Activated CD8-positive, alpha-beta memory T cell treated with anti-CD3 and anti-CD28 coated beads, Interleukin-2, amount 50 U/mL, for 24 hours (primary cell): ENCODE data around the gene INO80D.
"Not testable (repeated sequence)": the region's sequence is repeated elsewhere in the genome, so short reads cannot be mapped to it uniquely, and the experiment has no call there.

Source experiments
- DNase-seq: peaks from one replicate; pipeline ENCODE4 v3.0.0-alpha.2; 2020; ENCODE audit errors: extremely low read depth

INO80D gene

GRCh38 chr2:205978728-205979127 is 107.2 kb downstream of the INO80D start:
- not testable (repeated sequence) for DNase-seq

- not testable (repeated sequence) for DNase-seq
Observed at GRCh38 chr2:205977699-205978098, 108.3 kb downstream of the INO80D start.

- not testable (repeated sequence) for DNase-seq
Observed at GRCh38 chr2:205976934-205977659, 108.9 kb downstream of the INO80D start.

GRCh38 chr2:205976120-205976814 is 109.7 kb downstream of the INO80D start:
- no peak for DNase-seq

GRCh38 chr2:205975082-205975949 is 110.7 kb downstream of the INO80D start:
- DNase-seq, result no peak

GRCh38 chr2:205972113-205972512 is 113.9 kb downstream of the INO80D start:
- DNase-seq, result no peak

GRCh38 chr2:205970348-205970747 is 115.6 kb downstream of the INO80D start:
- DNase-seq, result no peak

- DNase-seq, result no peak
Observed at GRCh38 chr2:205969584-205969983, 116.4 kb downstream of the INO80D start.

GRCh38 chr2:205967391-205968075 is 118.4 kb downstream of the INO80D start:
- DNase-seq, result no peak

GRCh38 chr2:205965707-205966106 is 120.3 kb downstream of the INO80D start:
- DNase-seq, result no peak

- no peak for DNase-seq
Observed at GRCh38 chr2:205964111-205964761, 121.7 kb downstream of the INO80D start.

GRCh38 chr2:205959521-205959920 is 126.5 kb downstream of the INO80D start:
- no peak for DNase-seq

GRCh38 chr2:205957452-205958154 is 128.4 kb downstream of the INO80D start:
- no peak for DNase-seq

- DNase-seq, result no peak
Observed at GRCh38 chr2:205954707-205955106, 131.3 kb downstream of the INO80D start.

GRCh38 chr2:205952282-205952681 is 133.7 kb downstream of the INO80D start:
- no peak for DNase-seq

- no peak for DNase-seq
Observed at GRCh38 chr2:205948883-205949282, 137.1 kb downstream of the INO80D start.

GRCh38 chr2:205948496-205948837 is 137.5 kb downstream of the INO80D start:
- no peak for DNase-seq

- DNase-seq, result peak; percentile 19
Observed at GRCh38 chr2:205947621-205948495, 138.1 kb downstream of the INO80D start.

- no peak for DNase-seq
Observed at GRCh38 chr2:205946226-205946625, 139.7 kb downstream of the INO80D start.
